ENCODE results near the gene SPR. TPM values are rescaled to one million over a fixed set of nuclear protein-coding genes. Genes with fewer than 3 reads are reported as not detected.
"Not testable (repeated sequence)": the region's sequence is repeated elsewhere in the genome, so short reads cannot be mapped to it uniquely, and the experiment has no call there.

SPR gene
- polyA plus RNA-seq, 1 donor from 2014 or later, result not detected

GRCh38 chr2:72896446-72896845, 9.2 kb downstream of the SPR start:
- Mint-ChIP-seq H3K27me3 (peaks cover 43% of the 10 kb centered on the region), H3K36me3 (no peaks in the 10 kb centered on the region), H3K4me1 (peaks cover 0 to 2% (median 0%) of the 10 kb centered on the region in 3 donors), H3K27ac (no peak overlapping the region), H3K4me3 (no peak overlapping the region), H3K9me3 (no peaks in the 10 kb centered on the region)

- H3K27ac Mint-ChIP-seq, result no peak overlapping the region
- H3K4me3 Mint-ChIP-seq, result no peak overlapping the region
- peaks cover 42% of the 10 kb centered on the region for H3K27me3 Mint-ChIP-seq
- peaks cover 0 to 2% (median 0%) of the 10 kb centered on the region in 3 donors for H3K4me1 Mint-ChIP-seq
- no peaks in the 10 kb centered on the region for H3K9me3 Mint-ChIP-seq
- H3K36me3 Mint-ChIP-seq, result no peaks in the 10 kb centered on the region
Observed at GRCh38 chr2:72897785-72898584, 10.8 kb downstream of the SPR start.

- Mint-ChIP-seq H3K27me3 (peaks cover 42% of the 10 kb centered on the region), H3K4me1 (peaks cover 0 to 2% (median 0%) of the 10 kb centered on the region in 3 donors), H3K9me3 (no peaks in the 10 kb centered on the region), H3K27ac (no peak overlapping the region), H3K36me3 (no peaks in the 10 kb centered on the region), H3K4me3 (no peak overlapping the region)
Observed at GRCh38 chr2:72898585-72898906, 11.3 kb downstream of the SPR start.

- Mint-ChIP-seq H3K9me3 (no peaks in the 10 kb centered on the region), H3K27ac (peak overlapping the region in 1 of 3 donors; percentile 39), H3K4me3 (peak overlapping the region in 1 of 4 donors; percentile 25), H3K27me3 (peaks cover 38% of the 10 kb centered on the region), H3K36me3 (no peaks in the 10 kb centered on the region), H3K4me1 (peaks cover 0 to 2% (median 0%) of the 10 kb centered on the region in 3 donors)
Observed at GRCh38 chr2:72900191-72900825, 13.1 kb downstream of the SPR start.

GRCh38 chr2:72901426-72901825, 14.2 kb downstream of the SPR start:
- H3K27ac Mint-ChIP-seq, result no peak overlapping the region
- no peaks in the 10 kb centered on the region for H3K9me3 Mint-ChIP-seq
- no peaks in the 10 kb centered on the region for H3K36me3 Mint-ChIP-seq
- H3K4me3 Mint-ChIP-seq, result no peak overlapping the region
- peaks cover 32% of the 10 kb centered on the region for H3K27me3 Mint-ChIP-seq
- H3K4me1 Mint-ChIP-seq, result no peaks in the 10 kb centered on the region

GRCh38 chr2:72907369-72907768, 20.2 kb downstream of the SPR start:
- H3K4me3 Mint-ChIP-seq, H3K27ac Mint-ChIP-seq, H3K4me1 Mint-ChIP-seq, H3K36me3 Mint-ChIP-seq, H3K9me3 Mint-ChIP-seq: not testable (repeated sequence)
- H3K27me3 Mint-ChIP-seq, result peaks cover 45% of the 10 kb centered on the region

GRCh38 chr2:72908741-72909140, 21.5 kb downstream of the SPR start:
- Mint-ChIP-seq H3K9me3 (no peaks in the 10 kb centered on the region), H3K36me3 (no peaks in the 10 kb centered on the region), H3K27ac (no peak overlapping the region), H3K4me1 (peaks cover 0 to 2% (median 1%) of the 10 kb centered on the region in 3 donors), H3K27me3 (peaks cover 50% of the 10 kb centered on the region), H3K4me3 (no peak overlapping the region)

GRCh38 chr2:72911256-72911655, 24.0 kb downstream of the SPR start:
- Mint-ChIP-seq H3K36me3 (no peaks in the 10 kb centered on the region), H3K27ac (peak overlapping the region in 2 of 3 donors; percentile 0 to 36), H3K27me3 (peaks cover 63% of the 10 kb centered on the region), H3K9me3 (peaks cover 0 to 2% (median 0%) of the 10 kb centered on the region in 3 donors), H3K4me1 (peaks cover 5 to 11% (median 5%) of the 10 kb centered on the region in 3 donors), H3K4me3 (peak overlapping the region in 1 of 4 donors; percentile 11)

- peak overlapping the region; percentile 5 to 62 (median 34) for H3K4me3 Mint-ChIP-seq
- peak overlapping the region in 1 of 3 donors; percentile 27 for H3K27ac Mint-ChIP-seq
- peaks cover 0 to 2% (median 0%) of the 10 kb centered on the region in 3 donors for H3K9me3 Mint-ChIP-seq
- peaks cover 5 to 11% (median 8%) of the 10 kb centered on the region in 3 donors for H3K4me1 Mint-ChIP-seq
- peaks cover 64% of the 10 kb centered on the region for H3K27me3 Mint-ChIP-seq
- no peaks in the 10 kb centered on the region for H3K36me3 Mint-ChIP-seq
Observed at GRCh38 chr2:72913486-72914205, 26.4 kb downstream of the SPR start.

- H3K4me1 Mint-ChIP-seq, result peaks cover 5 to 11% (median 8%) of the 10 kb centered on the region in 3 donors
- peaks cover 0 to 2% (median 0%) of the 10 kb centered on the region in 3 donors for H3K9me3 Mint-ChIP-seq
- peak overlapping the region in 1 of 3 donors; percentile 27 for H3K27ac Mint-ChIP-seq
- H3K4me3 Mint-ChIP-seq, result peak overlapping the region in 2 of 4 donors; percentile 24 to 62
- peaks cover 63% of the 10 kb centered on the region for H3K27me3 Mint-ChIP-seq
- H3K36me3 Mint-ChIP-seq, result no peaks in the 10 kb centered on the region
Observed at GRCh38 chr2:72914206-72914559, 27.0 kb downstream of the SPR start.

- H3K27me3 Mint-ChIP-seq, result peaks cover 65% of the 10 kb centered on the region
- peak overlapping the region in 2 of 3 donors; percentile 27 to 73 for H3K27ac Mint-ChIP-seq
- H3K4me3 Mint-ChIP-seq, result peak overlapping the region in 3 of 4 donors; percentile 64 to 81 (median 66)
- peaks cover 0 to 2% (median 0%) of the 10 kb centered on the region in 3 donors for H3K9me3 Mint-ChIP-seq
- H3K36me3 Mint-ChIP-seq, result no peaks in the 10 kb centered on the region
- peaks cover 5 to 11% (median 8%) of the 10 kb centered on the region in 3 donors for H3K4me1 Mint-ChIP-seq
Observed at GRCh38 chr2:72914589-72915319, 27.5 kb downstream of the SPR start.

GRCh38 chr2:72915320-72915906, 28.2 kb downstream of the SPR start:
- Mint-ChIP-seq H3K4me1 (peaks cover 5 to 11% (median 9%) of the 10 kb centered on the region in 3 donors), H3K9me3 (peaks cover 0 to 2% (median 0%) of the 10 kb centered on the region in 3 donors), H3K27ac (peak overlapping the region in 2 of 3 donors; percentile 27 to 39), H3K27me3 (peaks cover 68% of the 10 kb centered on the region), H3K4me3 (peak overlapping the region; percentile 64 to 81 (median 72)), H3K36me3 (no peaks in the 10 kb centered on the region)

- peaks cover 69% of the 10 kb centered on the region for H3K27me3 Mint-ChIP-seq
- peaks cover 5 to 11% (median 10%) of the 10 kb centered on the region in 3 donors for H3K4me1 Mint-ChIP-seq
- H3K9me3 Mint-ChIP-seq, result peaks cover 0 to 2% (median 0%) of the 10 kb centered on the region in 3 donors
- peak overlapping the region in 1 of 3 donors; percentile 82 for H3K27ac Mint-ChIP-seq
- peak overlapping the region; percentile 58 to 88 (median 69) for H3K4me3 Mint-ChIP-seq
- H3K36me3 Mint-ChIP-seq, result no peaks in the 10 kb centered on the region
Observed at GRCh38 chr2:72915907-72916742, 28.9 kb downstream of the SPR start.

All from IgD-negative memory B cell (primary cell).